GM12891 (cell line): ENCODE measurements around the gene KCNIP4.

Experiments used
- POLR2A ChIP-seq: IDR thresholded peaks from 2 replicates; pipeline ENCODE4 v1.6.1; 2011; ENCODE audit warnings: low read depth, low read length, control low read depth
- TAF1 ChIP-seq: IDR thresholded peaks from 2 replicates; pipeline ENCODE4 v1.6.1; 2011; ENCODE audit warnings: low read depth, low read length, control low read depth

- TF ChIP-seq POLR2A, result no peak
- TF ChIP-seq TAF1, result no peak
Measured at GRCh38 chr4:21638171-21638725, 310.3 kb downstream of the KCNIP4 start.
